SIG-M5 treated with dmso at 0.1 percent for 504 hours (cell line): ENCODE results near the gene BTBD16.

Source experiments
- DNase-seq: peaks from one replicate; lab custom pipeline; 2025; ENCODE audit not compliant: unreplicated experiment; lab: John Stamatoyannopoulos, UW

BTBD16 gene

GRCh38 chr10:122338609-122339441 is 67.7 kb downstream of the BTBD16 start:
- DNase-seq = no peak

GRCh38 chr10:122341141-122341810 is 70.2 kb downstream of the BTBD16 start:
- no peak for DNase-seq

DNA sequence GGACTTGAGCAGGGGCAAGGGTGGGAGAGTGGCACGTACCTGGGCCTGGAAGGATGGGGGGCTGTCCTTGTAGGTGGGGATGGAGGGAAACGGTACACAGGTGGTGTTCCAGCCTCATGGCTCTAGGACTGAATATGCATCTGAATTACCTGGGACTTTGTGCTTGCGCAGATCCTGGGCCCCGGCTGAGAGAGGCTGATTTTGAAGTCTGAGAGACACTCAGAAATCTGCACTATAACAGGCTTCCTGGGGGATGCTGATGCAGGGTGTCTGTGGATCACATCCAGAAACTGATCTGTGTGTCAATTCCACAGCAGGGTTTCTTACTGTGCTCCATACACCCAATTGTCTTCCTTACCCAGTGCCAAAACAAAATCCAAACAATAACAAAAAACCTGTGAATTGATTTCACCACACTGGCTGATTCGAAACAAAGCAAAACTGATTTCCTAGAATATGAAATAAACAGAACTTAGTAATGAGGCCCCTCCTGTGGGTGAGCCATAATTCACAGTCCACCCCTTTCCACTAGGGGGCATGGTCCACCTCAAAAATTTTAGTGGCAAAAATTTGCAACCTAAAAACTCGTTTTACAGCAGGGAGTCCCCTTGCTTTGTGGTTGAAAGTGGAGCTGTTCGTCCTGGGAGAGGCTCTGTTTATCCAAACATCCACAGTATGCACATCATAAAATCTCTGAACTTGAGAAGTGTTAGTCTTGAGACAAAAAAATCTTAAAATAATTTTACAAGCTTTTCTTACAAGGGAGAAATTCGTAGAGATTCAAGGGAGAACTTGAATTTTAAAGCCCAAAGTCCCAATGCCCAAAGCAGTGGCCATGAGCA is 71.4 kb downstream of the BTBD16 start:
- no peak for DNase-seq

- DNase-seq = no peak
Measured at GRCh38 chr10:122343135-122343800, 72.2 kb downstream of the BTBD16 start.

- DNase-seq = no peak
Measured at GRCh38 chr10:122343936-122344335, 72.8 kb downstream of the BTBD16 start.

- DNase-seq = no peak
Measured at GRCh38 chr10:122344741-122345258, 73.7 kb downstream of the BTBD16 start.

DNA sequence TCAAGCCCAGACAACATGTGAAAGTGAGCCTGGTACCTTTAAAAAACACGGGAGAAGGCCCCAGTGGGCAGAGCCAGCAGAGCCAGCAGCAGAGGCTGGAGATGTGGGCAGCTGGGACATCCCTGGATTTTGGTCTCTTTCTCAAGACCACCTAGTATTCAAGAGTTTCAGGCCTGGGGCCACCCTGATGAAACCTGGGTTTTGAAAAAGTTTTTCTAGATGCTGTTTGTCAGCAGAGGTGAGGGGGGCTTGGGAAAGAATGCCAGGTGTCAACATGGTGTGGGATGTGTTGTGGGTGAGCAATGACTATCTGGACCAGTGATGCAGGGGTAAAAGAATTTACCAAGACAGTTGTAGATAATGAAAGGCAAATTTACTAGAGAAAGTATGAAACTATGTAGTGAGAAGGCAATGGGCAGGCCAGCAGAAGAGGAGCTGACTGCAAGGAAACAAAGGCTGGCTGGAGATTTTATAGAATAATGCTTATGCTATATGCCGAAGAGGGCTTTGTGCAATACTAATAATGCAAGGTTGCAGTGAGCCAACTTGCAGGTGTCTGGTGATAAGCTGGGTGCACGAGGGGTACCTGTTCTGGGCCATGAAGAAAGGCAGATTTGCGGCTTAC is 75.3 kb downstream of the BTBD16 start:
- DNase-seq = no peak

- DNase-seq = no peak
Measured at GRCh38 chr10:122347170-122347841, 76.2 kb downstream of the BTBD16 start.

DNA sequence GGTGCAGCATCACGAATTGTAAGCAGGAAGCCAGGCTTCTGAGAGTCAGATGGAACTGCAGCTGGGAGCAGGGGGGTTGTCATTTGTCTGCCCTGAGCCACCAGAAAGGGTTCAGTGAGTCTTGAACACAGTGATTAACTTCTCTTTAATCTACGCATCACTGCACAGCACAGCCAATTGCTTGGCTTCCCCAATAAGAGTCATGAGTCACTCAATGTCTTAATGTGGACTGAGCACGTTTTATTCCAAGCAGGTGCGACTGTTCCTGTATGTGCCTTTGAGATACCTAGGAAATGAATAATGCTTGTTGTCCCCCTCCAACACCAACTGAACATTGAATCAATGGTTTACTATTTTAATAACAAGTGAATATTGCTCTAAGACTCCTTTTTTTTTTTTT is 77.4 kb downstream of the BTBD16 start:
- no peak for DNase-seq

DNA sequence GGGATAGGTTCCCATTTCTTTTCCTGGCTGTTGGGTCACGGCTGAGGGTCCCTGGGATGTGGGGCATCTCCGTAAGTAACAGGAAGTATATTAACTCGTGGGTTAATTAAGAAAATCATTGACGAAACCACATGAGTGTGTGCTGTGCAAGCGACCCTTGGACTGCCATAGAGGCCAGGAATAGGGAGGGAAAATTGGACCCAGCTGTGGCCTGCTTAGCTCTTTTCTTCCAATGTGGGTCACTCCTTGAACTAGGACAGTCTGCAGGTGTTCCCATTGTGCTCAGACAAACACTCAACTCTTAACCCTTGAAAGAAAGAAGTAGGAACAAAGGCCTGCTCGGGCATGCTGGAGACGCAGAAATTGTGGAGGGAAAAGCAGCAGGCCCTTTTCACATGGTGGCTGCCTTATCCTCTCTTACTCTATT is 77.9 kb downstream of the BTBD16 start:
- DNase-seq = no peak

DNA sequence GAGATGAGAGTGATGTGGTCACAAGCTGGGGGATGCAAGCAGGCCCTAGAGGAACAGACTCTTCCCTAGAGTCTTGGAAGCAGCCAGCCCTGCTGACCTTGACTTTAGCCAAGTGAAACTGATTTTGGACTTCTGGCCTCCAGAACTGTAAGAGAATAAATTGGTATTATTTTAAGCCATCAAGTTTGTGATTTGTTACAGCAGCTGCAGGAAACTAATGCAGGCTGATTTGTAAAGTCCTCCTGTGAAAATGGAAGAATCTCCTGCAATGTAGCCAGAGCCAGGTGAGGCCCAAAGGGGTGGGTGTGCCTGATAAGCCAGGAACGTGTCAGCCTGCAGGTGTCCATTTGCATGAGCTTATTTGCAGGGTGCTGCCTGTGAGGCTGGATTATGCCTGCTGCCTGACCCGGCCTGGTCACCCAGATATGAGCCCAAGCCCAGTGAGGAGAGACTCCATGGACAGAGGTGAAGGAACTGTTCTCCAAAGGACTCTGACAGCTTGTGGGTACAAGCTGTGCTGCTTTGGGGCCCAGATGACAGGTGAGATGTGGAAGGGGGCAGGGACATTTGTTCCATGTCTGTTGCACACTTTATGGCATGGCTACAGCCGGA is 78.8 kb downstream of the BTBD16 start:
- no peak for DNase-seq

DNA sequence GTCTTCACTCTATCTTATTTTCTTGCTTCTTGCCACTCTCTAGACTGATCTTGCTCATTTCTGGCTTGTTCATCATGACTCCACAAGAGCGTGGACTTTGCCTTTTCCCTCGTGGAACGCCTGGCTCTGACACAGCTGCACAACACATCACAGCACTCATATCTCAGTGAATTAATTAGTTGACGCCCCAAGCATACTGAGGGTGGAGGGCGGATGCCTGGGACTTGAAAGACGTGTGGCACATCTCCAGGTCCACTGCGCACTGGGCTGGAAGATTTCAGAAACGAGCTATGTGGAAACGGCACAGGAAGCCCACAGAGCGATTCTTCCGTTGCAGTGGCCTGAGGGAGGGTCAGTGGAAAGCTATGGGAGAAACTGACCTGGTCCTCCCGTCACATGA is 79.8 kb downstream of the BTBD16 start:
- DNase-seq = no peak

GRCh38 chr10:122352817-122353525 is 81.9 kb downstream of the BTBD16 start:
- no peak for DNase-seq

DNA sequence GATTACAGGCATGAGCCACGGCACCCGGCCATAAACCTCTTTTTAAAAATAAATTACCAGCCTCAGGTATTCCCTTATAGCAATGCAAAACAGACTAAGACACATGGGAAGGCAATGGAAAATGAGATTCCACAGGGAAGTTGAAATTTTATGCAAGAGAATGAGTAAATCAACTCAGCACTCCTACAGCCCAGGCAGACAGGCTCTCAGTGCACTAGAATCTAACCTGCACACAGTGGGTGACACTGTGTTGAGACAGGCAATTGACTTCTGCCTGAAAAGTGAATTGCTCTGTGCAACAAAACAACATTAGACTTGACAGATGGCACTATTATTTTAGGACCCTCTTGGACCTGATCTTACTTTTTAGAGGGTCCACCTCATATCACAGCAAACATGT is 83.3 kb downstream of the BTBD16 start:
- no peak for DNase-seq

GRCh38 chr10:122357685-122358084 is 86.6 kb downstream of the BTBD16 start:
- no peak for DNase-seq

GRCh38 chr10:122359621-122360020 is 88.5 kb downstream of the BTBD16 start:
- no peak for DNase-seq

- DNase-seq = no peak
Measured at GRCh38 chr10:122361046-122361445, 90.0 kb downstream of the BTBD16 start.

GRCh38 chr10:122362031-122362592 is 91.0 kb downstream of the BTBD16 start:
- no peak for DNase-seq
